GM23338 (cell line): ENCODE data around the gene NCCRP1. TPM values are rescaled to one million over a fixed set of nuclear protein-coding genes. Genes with fewer than 3 reads are reported as not detected.
A peak's percentile ranks its signal among the peaks of the same experiment; 100 is the strongest.

Experiments used
- ATAC-seq: fragments of 200-7000 bp; cut with Tn5 transposase; 3 replicates; pipeline ENCODE4 v1.9.1; 2020
- DNase-seq: peaks from one replicate; pipeline ENCODE4 v3.0.0-alpha.2; 2015; ENCODE audit warnings: low spot score
- H2AFZ ChIP-seq: fragments of 200-600 bp; sonication (generic); 2 replicates; pipeline ENCODE4 v1.8.0; 2016; ENCODE audit warnings: antibody characterized with exemption, mild to moderate bottlenecking, moderate library complexity
- H3F3A ChIP-seq: fragments of 200-600 bp; sonication (generic); replicated peaks from 2 replicates; pipeline ENCODE4 v1.8.0; 2017; ENCODE audit warnings: antibody characterized with exemption, mixed run types, low read depth
- H3K27ac ChIP-seq: fragments of 200-600 bp; sonication (generic); 2 replicates; pipeline ENCODE4 v1.6.1; 2016; ENCODE audit warnings: low read depth
- H3K27me3 ChIP-seq: fragments of 200-600 bp; sonication (generic); 2 replicates; pipeline ENCODE4 v1.8.0; 2016; ENCODE audit warnings: mild to moderate bottlenecking, mixed run types, moderate library complexity; ENCODE audit not compliant: insufficient read depth
- H3K36me3 ChIP-seq: fragments of 200-600 bp; sonication (generic); 2 replicates; pipeline ENCODE4 v1.8.0; 2016; ENCODE audit warnings: mild to moderate bottlenecking; ENCODE audit not compliant: insufficient read depth
- H3K4me1 ChIP-seq: fragments of 200-600 bp; sonication (generic); 2 replicates; pipeline ENCODE4 v1.8.0; 2016; ENCODE audit warnings: mild to moderate bottlenecking, moderate library complexity; ENCODE audit not compliant: insufficient read depth
- H3K4me2 ChIP-seq: fragments of 200-600 bp; sonication (generic); 2 replicates; pipeline ENCODE4 v1.7.1; 2017; ENCODE audit warnings: mixed run types
- H3K4me3 ChIP-seq: fragments of 200-600 bp; sonication (generic); 2 replicates; pipeline ENCODE4 v1.6.1; 2016; ENCODE audit warnings: mixed run types
- H3K79me2 ChIP-seq: fragments of 200-600 bp; sonication (generic); replicated peaks from 2 replicates; pipeline ENCODE4 v1.8.0; 2017; ENCODE audit warnings: mild to moderate bottlenecking; ENCODE audit not compliant: insufficient read depth
- H3K9me2 ChIP-seq: fragments of 200-600 bp; sonication (generic); 2 replicates; pipeline ENCODE4 v1.8.0; 2017; ENCODE audit not compliant: insufficient read depth
- H4K20me1 ChIP-seq: fragments of 200-600 bp; sonication (generic); replicated peaks from 2 replicates; pipeline ENCODE4 v1.8.0; 2017; ENCODE audit warnings: mild to moderate bottlenecking; ENCODE audit not compliant: insufficient read depth
- H3K27ac Mint-ChIP-seq: 2 replicates; pipeline ENCODE4 v1.8.0; 2020; ENCODE audit warnings: inconsistent platforms, mild to moderate bottlenecking, moderate library complexity, mixed read lengths
- H3K27me3 Mint-ChIP-seq: 3 replicates; pipeline ENCODE4 v1.8.0; 2022; ENCODE audit warnings: low read depth, mild to moderate bottlenecking, moderate library complexity, mixed read lengths, inconsistent platforms; ENCODE audit not compliant: insufficient read depth, poor library complexity
- H3K36me3 Mint-ChIP-seq: 3 replicates; pipeline ENCODE4 v1.8.0; 2021; ENCODE audit warnings: low read depth, mild to moderate bottlenecking, inconsistent platforms, moderate library complexity, mixed read lengths
- H3K4me1 Mint-ChIP-seq: 3 replicates; pipeline ENCODE4 v1.8.0; 2020; ENCODE audit warnings: mild to moderate bottlenecking, inconsistent platforms, mixed read lengths
- H3K4me3 Mint-ChIP-seq: 3 replicates; pipeline ENCODE4 v1.8.0; 2021; ENCODE audit warnings: moderate library complexity, mild to moderate bottlenecking, inconsistent platforms, mixed read lengths
- H3K9me3 Mint-ChIP-seq: 3 replicates; pipeline ENCODE4 v1.8.0; 2020; ENCODE audit warnings: moderate library complexity, mild to moderate bottlenecking, inconsistent platforms, mixed read lengths
- EZH2 ChIP-seq: fragments of 200-600 bp; sonication (generic); IDR thresholded peaks from one replicate; pipeline ENCODE4 v1.8.0; 2017; ENCODE audit warnings: antibody characterized with exemption, mild to moderate bottlenecking, low read depth; ENCODE audit not compliant: unreplicated experiment
- polyA plus RNA-seq: library from polyadenylated mRNA; unstranded; fragments of >200 nt; fragmentation: Nextera tagmentation; extraction: Ambion mirVana; gene quantifications from 2 replicates; pipeline ENCODE4 v1.2.1, GENCODE V29; 2016
- total RNA-seq: library from RNA; depleted of rRNA; stranded (reverse); fragments of >200 nt; shearing (Covaris generic); gene quantifications from 2 replicates; pipeline ENCODE4 v1.2.3, GENCODE V29; 2014
- TF ChIP-seq, protein P1 (sequence below): fragments of 250-450 bp; sonication (Bioruptor Pico); IDR thresholded peaks from 2 replicates; pipeline ENCODE4 v1.5.0; 2020; ENCODE audit warnings: mild to moderate bottlenecking, moderate library complexity
- TF ChIP-seq, protein P2 (sequence below): IDR thresholded peaks from one replicate; pipeline ENCODE4 v1.6.1; 2018; ENCODE audit warnings: antibody characterized with exemption; ENCODE audit not compliant: unreplicated experiment

NCCRP1 gene
- total and polyA plus RNA-seq, 2 experiments from 2014 or later, result 3.6 to 6.2 TPM

DNA sequence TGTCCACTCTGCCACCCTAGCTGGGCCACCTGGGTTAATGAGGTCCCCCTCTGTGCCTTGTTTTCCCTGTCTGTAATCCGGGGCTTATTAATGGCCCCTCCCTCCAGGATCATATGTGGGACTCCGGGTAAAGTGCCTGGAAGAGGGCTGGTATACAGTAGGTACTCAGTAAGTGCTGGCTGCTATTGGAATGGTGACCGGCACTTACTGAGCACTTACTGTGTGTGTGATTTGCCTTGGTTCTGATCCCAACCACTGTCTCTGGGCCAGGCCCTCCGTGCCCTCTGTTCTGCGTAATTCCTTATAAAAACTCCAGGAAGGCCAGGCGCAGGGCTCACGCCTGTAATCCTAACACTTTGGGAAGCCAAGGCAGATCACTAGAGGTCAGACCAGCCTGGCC, 30.9 kb upstream of the NCCRP1 start (continued):
- TF ChIP-seq, protein P1, sequence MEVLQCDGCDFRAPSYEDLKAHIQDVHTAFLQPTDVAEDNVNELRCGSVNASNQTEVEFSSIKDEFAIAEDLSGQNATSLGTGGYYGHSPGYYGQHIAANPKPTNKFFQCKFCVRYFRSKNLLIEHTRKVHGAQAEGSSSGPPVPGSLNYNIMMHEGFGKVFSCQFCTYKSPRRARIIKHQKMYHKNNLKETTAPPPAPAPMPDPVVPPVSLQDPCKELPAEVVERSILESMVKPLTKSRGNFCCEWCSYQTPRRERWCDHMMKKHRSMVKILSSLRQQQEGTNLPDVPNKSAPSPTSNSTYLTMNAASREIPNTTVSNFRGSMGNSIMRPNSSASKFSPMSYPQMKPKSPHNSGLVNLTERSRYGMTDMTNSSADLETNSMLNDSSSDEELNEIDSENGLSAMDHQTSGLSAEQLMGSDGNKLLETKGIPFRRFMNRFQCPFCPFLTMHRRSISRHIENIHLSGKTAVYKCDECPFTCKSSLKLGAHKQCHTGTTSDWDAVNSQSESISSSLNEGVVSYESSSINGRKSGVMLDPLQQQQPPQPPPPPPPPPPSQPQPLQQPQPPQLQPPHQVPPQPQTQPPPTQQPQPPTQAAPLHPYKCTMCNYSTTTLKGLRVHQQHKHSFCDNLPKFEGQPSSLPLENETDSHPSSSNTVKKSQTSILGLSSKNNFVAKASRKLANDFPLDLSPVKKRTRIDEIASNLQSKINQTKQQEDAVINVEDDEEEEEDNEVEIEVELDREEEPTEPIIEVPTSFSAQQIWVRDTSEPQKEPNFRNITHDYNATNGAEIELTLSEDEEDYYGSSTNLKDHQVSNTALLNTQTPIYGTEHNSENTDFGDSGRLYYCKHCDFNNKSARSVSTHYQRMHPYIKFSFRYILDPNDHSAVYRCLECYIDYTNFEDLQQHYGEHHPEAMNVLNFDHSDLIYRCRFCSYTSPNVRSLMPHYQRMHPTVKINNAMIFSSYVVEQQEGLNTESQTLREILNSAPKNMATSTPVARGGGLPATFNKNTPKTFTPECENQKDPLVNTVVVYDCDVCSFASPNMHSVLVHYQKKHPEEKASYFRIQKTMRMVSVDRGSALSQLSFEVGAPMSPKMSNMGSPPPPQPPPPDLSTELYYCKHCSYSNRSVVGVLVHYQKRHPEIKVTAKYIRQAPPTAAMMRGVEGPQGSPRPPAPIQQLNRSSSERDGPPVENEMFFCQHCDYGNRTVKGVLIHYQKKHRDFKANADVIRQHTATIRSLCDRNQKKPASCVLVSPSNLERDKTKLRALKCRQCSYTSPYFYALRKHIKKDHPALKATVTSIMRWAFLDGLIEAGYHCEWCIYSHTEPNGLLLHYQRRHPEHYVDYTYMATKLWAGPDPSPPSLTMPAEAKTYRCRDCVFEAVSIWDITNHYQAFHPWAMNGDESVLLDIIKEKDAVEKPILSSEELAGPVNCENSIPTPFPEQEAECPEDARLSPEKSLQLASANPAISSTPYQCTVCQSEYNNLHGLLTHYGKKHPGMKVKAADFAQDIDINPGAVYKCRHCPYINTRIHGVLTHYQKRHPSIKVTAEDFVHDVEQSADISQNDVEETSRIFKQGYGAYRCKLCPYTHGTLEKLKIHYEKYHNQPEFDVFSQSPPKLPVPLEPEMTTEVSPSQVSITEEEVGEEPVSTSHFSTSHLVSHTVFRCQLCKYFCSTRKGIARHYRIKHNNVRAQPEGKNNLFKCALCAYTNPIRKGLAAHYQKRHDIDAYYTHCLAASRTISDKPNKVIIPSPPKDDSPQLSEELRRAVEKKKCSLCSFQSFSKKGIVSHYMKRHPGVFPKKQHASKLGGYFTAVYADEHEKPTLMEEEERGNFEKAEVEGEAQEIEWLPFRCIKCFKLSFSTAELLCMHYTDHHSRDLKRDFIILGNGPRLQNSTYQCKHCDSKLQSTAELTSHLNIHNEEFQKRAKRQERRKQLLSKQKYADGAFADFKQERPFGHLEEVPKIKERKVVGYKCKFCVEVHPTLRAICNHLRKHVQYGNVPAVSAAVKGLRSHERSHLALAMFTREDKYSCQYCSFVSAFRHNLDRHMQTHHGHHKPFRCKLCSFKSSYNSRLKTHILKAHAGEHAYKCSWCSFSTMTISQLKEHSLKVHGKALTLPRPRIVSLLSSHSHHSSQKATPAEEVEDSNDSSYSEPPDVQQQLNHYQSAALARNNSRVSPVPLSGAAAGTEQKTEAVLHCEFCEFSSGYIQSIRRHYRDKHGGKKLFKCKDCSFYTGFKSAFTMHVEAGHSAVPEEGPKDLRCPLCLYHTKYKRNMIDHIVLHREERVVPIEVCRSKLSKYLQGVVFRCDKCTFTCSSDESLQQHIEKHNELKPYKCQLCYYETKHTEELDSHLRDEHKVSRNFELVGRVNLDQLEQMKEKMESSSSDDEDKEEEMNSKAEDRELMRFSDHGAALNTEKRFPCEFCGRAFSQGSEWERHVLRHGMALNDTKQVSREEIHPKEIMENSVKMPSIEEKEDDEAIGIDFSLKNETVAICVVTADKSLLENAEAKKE, result no peak

DNA sequence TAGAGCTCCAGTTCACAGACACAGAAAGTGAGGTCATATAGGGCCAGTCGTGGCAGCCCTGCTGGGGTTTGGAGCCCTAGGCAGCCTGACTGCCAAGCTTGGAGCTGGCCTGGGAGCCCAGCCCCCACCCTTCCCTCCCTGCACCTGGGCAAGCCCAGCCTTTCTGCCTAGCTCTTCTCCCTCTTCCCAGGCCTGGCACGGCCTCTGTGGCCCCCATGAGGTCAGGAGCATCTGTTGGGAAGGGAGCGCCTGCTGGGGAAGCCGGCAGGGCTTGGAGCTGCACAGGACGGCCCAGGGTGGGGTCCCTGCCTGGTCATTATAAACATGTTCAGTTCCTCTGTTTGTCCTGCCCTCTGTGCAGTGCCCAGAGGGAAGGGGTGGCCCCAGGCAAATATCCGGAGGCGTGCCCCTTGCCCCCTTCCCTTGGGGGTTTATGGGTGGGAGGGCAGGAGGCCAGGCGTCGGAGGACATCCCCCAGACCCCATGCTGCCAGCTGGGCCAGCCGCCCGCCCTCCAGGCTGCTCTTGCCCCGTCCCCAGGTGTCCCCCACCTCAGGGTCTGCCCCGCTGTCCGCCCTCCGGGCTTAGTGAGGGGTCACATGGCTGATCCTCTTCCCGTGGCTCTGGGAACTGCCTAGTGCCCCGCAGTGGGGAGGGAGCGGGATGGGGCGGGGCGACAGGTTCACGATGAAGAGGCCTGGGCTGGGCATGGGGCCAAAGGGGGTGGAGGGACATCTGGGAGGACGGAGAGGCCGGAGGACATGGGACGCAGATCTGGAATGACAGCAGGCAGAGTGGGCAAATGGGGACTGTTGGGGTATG, 30.0 kb upstream of the NCCRP1 start:
- Histone ChIP-seq H3K27ac (no peak overlapping the region), H3K79me2 (peaks cover 15% of the 10 kb centered on the region), H3F3A (no peaks in the 10 kb centered on the region), H3K36me3 (no peaks in the 10 kb centered on the region), H3K4me1 (peaks cover 12% of the 10 kb centered on the region; the same call in 1 of the 2 replicates), H2AFZ (no peak overlapping the region), H3K27me3 (no peaks in the 10 kb centered on the region), H4K20me1 (peaks cover 12% of the 10 kb centered on the region), H3K4me3 (no peak overlapping the region), H3K4me2 (no peak overlapping the region), H3K9me2 (no peaks in the 10 kb centered on the region)
- TF ChIP-seq, protein P2, sequence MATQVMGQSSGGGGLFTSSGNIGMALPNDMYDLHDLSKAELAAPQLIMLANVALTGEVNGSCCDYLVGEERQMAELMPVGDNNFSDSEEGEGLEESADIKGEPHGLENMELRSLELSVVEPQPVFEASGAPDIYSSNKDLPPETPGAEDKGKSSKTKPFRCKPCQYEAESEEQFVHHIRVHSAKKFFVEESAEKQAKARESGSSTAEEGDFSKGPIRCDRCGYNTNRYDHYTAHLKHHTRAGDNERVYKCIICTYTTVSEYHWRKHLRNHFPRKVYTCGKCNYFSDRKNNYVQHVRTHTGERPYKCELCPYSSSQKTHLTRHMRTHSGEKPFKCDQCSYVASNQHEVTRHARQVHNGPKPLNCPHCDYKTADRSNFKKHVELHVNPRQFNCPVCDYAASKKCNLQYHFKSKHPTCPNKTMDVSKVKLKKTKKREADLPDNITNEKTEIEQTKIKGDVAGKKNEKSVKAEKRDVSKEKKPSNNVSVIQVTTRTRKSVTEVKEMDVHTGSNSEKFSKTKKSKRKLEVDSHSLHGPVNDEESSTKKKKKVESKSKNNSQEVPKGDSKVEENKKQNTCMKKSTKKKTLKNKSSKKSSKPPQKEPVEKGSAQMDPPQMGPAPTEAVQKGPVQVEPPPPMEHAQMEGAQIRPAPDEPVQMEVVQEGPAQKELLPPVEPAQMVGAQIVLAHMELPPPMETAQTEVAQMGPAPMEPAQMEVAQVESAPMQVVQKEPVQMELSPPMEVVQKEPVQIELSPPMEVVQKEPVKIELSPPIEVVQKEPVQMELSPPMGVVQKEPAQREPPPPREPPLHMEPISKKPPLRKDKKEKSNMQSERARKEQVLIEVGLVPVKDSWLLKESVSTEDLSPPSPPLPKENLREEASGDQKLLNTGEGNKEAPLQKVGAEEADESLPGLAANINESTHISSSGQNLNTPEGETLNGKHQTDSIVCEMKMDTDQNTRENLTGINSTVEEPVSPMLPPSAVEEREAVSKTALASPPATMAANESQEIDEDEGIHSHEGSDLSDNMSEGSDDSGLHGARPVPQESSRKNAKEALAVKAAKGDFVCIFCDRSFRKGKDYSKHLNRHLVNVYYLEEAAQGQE, result no peak
- no peak for TF ChIP-seq EZH2
- DNase-seq (no peak), ATAC-seq (peak; percentile 51)
- Mint-ChIP-seq H3K9me3 (no peaks in the 10 kb centered on the region), H3K4me1 (peaks cover 26% of the 10 kb centered on the region), H3K36me3 (peaks cover 5% of the 10 kb centered on the region; the same call in 1 of the 3 replicates), H3K4me3 (no peak overlapping the region), H3K27me3 (peaks cover 9% of the 10 kb centered on the region), H3K27ac (peak overlapping the region; percentile 70; the same call in 1 of the 2 replicates)
